NCI-H1930 (cell line): ENCODE data around the gene DNAL1.
"Not testable (repeated sequence)": the region's sequence is repeated elsewhere in the genome, so short reads cannot be mapped to it uniquely, and the experiment has no call there.

Source experiments
- DNase-seq, 2 experiments: peaks; one replicate each; lab custom pipeline; 2025; lab: John Stamatoyannopoulos, UW

The DNAL1 gene

GRCh38 chr14:73640796-73641365 lies 3.9 kb upstream of the DNAL1 start:
- no peak for DNase-seq

GRCh38 chr14:73645248-73645610 lies 443 bp downstream of the DNAL1 start:
- no peak for DNase-seq

GRCh38 chr14:73651005-73651404 lies 6.2 kb downstream of the DNAL1 start:
- no peak for DNase-seq

GRCh38 chr14:73655851-73656250 lies 11.1 kb downstream of the DNAL1 start:
- no peak for DNase-seq

- not testable (repeated sequence) for DNase-seq
Measured at GRCh38 chr14:73659202-73659601, 14.4 kb downstream of the DNAL1 start.

- DNase-seq = no peak
Measured at GRCh38 chr14:73660511-73660910, 15.7 kb downstream of the DNAL1 start.

- no peak for DNase-seq
Measured at GRCh38 chr14:73661872-73662271, 17.1 kb downstream of the DNAL1 start.

- no peak for DNase-seq
Measured at GRCh38 chr14:73662487-73662943, 17.7 kb downstream of the DNAL1 start.

- no peak for DNase-seq
Measured at GRCh38 chr14:73663548-73664212, 18.9 kb downstream of the DNAL1 start.

- DNase-seq = no peak
Measured at GRCh38 chr14:73665130-73665529, 20.3 kb downstream of the DNAL1 start.

- DNase-seq = no peak
Measured at GRCh38 chr14:73666583-73666982, 21.8 kb downstream of the DNAL1 start.

GRCh38 chr14:73667854-73668253 lies 23.1 kb downstream of the DNAL1 start:
- DNase-seq = no peak

- no peak for DNase-seq
Measured at GRCh38 chr14:73674986-73675385, 30.2 kb downstream of the DNAL1 start.

GRCh38 chr14:73678698-73679097 lies 33.9 kb downstream of the DNAL1 start:
- DNase-seq = no peak

- no peak for DNase-seq
Measured at GRCh38 chr14:73680821-73681220, 36.0 kb downstream of the DNAL1 start.

GRCh38 chr14:73684627-73685026 lies 39.8 kb downstream of the DNAL1 start:
- no peak for DNase-seq

- DNase-seq = no peak
Measured at GRCh38 chr14:73685328-73685727, 40.5 kb downstream of the DNAL1 start.

GRCh38 chr14:73686901-73687300 lies 42.1 kb downstream of the DNAL1 start:
- DNase-seq = no peak

GRCh38 chr14:73694083-73694482 lies 49.3 kb downstream of the DNAL1 start:
- no peak for DNase-seq

GRCh38 chr14:73695082-73695481 lies 50.3 kb downstream of the DNAL1 start:
- DNase-seq = no peak

- no peak for DNase-seq
Measured at GRCh38 chr14:73695997-73696396, 51.2 kb downstream of the DNAL1 start.

GRCh38 chr14:73696466-73697400 lies 51.9 kb downstream of the DNAL1 start:
- DNase-seq = no peak

GRCh38 chr14:73700325-73700724 lies 55.5 kb downstream of the DNAL1 start:
- DNase-seq = no peak
